ENCODE results near the gene MARS2.

GRCh38 chr2:197673606-197674005, 31.6 kb upstream of the MARS2 start:
- TF ChIP-seq POLR2A (IDR thresholded peaks at IDR 0.05; ENCODE audit: borderline replicate concordance, extremely low read depth, insufficient read depth, insufficient read length): no peak
- TF ChIP-seq CTCF (IDR thresholded peaks at IDR 0.05 in 2 of 3, conservative IDR thresholded peaks at IDR 0.05 in 1 of 3; ENCODE audit: borderline replicate concordance in 1 of 3, insufficient read depth in 1 of 3, low read depth in 2 of 3, low read length in 2 of 3): no peak
- no peak for TF ChIP-seq MAX (IDR thresholded peaks at IDR 0.05)
- TF ChIP-seq POLR2AphosphoS5 (IDR thresholded peaks at IDR 0.05; ENCODE audit: low read depth, low read length): no peak
- no peak for TF ChIP-seq CEBPB (IDR thresholded peaks at IDR 0.05; ENCODE audit: low read depth)
- TF ChIP-seq YY1 (IDR thresholded peaks at IDR 0.05; ENCODE audit: extremely low read depth, insufficient replicate concordance, low read depth, low read length): no peak
- TF ChIP-seq ELF1 (IDR thresholded peaks at IDR 0.05; ENCODE audit: borderline replicate concordance, low read depth): no peak
- no peak for TF ChIP-seq SP1 (IDR thresholded peaks at IDR 0.05; ENCODE audit: low read depth)
- no peak for TF ChIP-seq EZH2 (IDR thresholded peaks at IDR 0.05)
- no peak for TF ChIP-seq JUND (IDR thresholded peaks at IDR 0.05)
- TF ChIP-seq EZH2phosphoT487 (IDR thresholded peaks at IDR 0.05; ENCODE audit: borderline replicate concordance): no peak
